WTC11 (cell line): ENCODE results near the gene ABCC4. TPM values are rescaled to one million over a fixed set of nuclear protein-coding genes. Genes with fewer than 3 reads are reported as not detected.

Experiments
- ATAC-seq: fragments of 200-7000 bp; cut with Tn5 transposase; 2 replicates; pipeline ENCODE4 v1.10.0; 2021; ENCODE audit warnings: mild to moderate bottlenecking, moderate library complexity
- CTCF ChIA-PET: fragments of 300-600 bp; sonication (Branson Sonifier 250); formaldehyde crosslinking; loops from one replicate; lab custom pipeline; 2021; ENCODE audit warnings: antibody characterized with exemption; lab: Charles Lee
- POLR2A ChIA-PET: fragments of 350-600 bp; sonication (Branson Sonifier 250); formaldehyde crosslinking; loops from one replicate; lab custom pipeline; 2021; ENCODE audit warnings: antibody characterized with exemption; lab: Charles Lee
- DNase-seq: peaks from one replicate; pipeline ENCODE4 v3.0.0; 2021; ENCODE audit warnings: low spot score
- H3K27ac Mint-ChIP-seq: 2 replicates; pipeline ENCODE4 v1.8.0; 2021; ENCODE audit warnings: mixed read lengths
- H3K27me3 Mint-ChIP-seq: 2 replicates; pipeline ENCODE4 v1.8.0; 2021; ENCODE audit warnings: low read depth, mild to moderate bottlenecking, moderate library complexity, mixed read lengths
- H3K36me3 Mint-ChIP-seq: 2 replicates; pipeline ENCODE4 v1.8.0; 2021; ENCODE audit warnings: mixed read lengths
- H3K4me1 Mint-ChIP-seq: 2 replicates; pipeline ENCODE4 v1.8.0; 2022; ENCODE audit warnings: mixed read lengths
- H3K4me3 Mint-ChIP-seq: 2 replicates; pipeline ENCODE4 v1.8.0; 2021; ENCODE audit warnings: mild to moderate bottlenecking, moderate library complexity, mixed read lengths
- H3K9me3 Mint-ChIP-seq: 2 replicates; pipeline ENCODE4 v1.8.0; 2021; ENCODE audit warnings: mixed read lengths
- ATF2 ChIP-seq: sonication (generic); formaldehyde crosslinking; IDR thresholded peaks from 2 replicates; pipeline ENCODE4 v1.8.1; 2022; ENCODE audit warnings: low read depth, missing genetic modification reagents, borderline replicate concordance
- CREB1 ChIP-seq: sonication (generic); formaldehyde crosslinking; IDR thresholded peaks from 2 replicates; pipeline ENCODE4 v1.8.0; 2023; ENCODE audit warnings: mild to moderate bottlenecking, missing genetic modification reagents
- E2F1 ChIP-seq: sonication (generic); formaldehyde crosslinking; IDR thresholded peaks from 2 replicates; pipeline ENCODE4 v1.8.0; 2022; ENCODE audit warnings: mild to moderate bottlenecking, missing genetic modification reagents
- FOXK1 ChIP-seq: sonication (generic); formaldehyde crosslinking; IDR thresholded peaks from 2 replicates; pipeline ENCODE4 v1.8.0; 2022; ENCODE audit warnings: mild to moderate bottlenecking, moderate library complexity, missing genetic modification reagents
- HMGXB4 ChIP-seq: sonication (generic); formaldehyde crosslinking; IDR thresholded peaks from 2 replicates; pipeline ENCODE4 v1.8.1; 2023; ENCODE audit warnings: mild to moderate bottlenecking, moderate library complexity, missing genetic modification reagents
- JAZF1 ChIP-seq: fragments of 250-450 bp; sonication (Bioruptor Pico); IDR thresholded peaks from 2 replicates; pipeline ENCODE4 v1.9.0; 2021; ENCODE audit warnings: moderate library complexity, mild to moderate bottlenecking, inconsistent platforms
- MYBL2 ChIP-seq: sonication (generic); formaldehyde crosslinking; IDR thresholded peaks from 2 replicates; pipeline ENCODE4 v1.8.1; 2023; ENCODE audit warnings: mild to moderate bottlenecking, moderate library complexity, missing genetic modification reagents
- NFATC4 ChIP-seq: fragments of 250-450 bp; sonication (Bioruptor Pico); IDR thresholded peaks from 2 replicates; pipeline ENCODE4 v1.9.0; 2021; ENCODE audit warnings: mild to moderate bottlenecking
- NFE2L1 ChIP-seq: sonication (generic); formaldehyde crosslinking; IDR thresholded peaks from 2 replicates; pipeline ENCODE4 v1.8.1; 2023; ENCODE audit warnings: missing genetic modification reagents
- RELA ChIP-seq: sonication (generic); formaldehyde crosslinking; IDR thresholded peaks from 2 replicates; pipeline ENCODE4 v1.8.1; 2022; ENCODE audit warnings: missing genetic modification reagents, mild to moderate bottlenecking, borderline replicate concordance
- SOX15 ChIP-seq: fragments of 250-450 bp; sonication (Bioruptor Pico); IDR thresholded peaks from 2 replicates; pipeline ENCODE4 v1.9.0; 2021; ENCODE audit warnings: mild to moderate bottlenecking
- ZNF532 ChIP-seq: fragments of 250-450 bp; sonication (Bioruptor Pico); IDR thresholded peaks from 2 replicates; pipeline ENCODE4 v1.9.0; 2021; ENCODE audit warnings: mild to moderate bottlenecking, borderline replicate concordance
- ZNF671 ChIP-seq: fragments of 250-450 bp; sonication (Bioruptor Pico); IDR thresholded peaks from 2 replicates; pipeline ENCODE4 v1.8.0; 2021; ENCODE audit warnings: mild to moderate bottlenecking
- total RNA-seq: library from RNA; stranded (reverse); gene quantifications from 3 replicates; pipeline ENCODE4 v1.2.3, GENCODE V29; 2021

ABCC4 gene
- total RNA-seq, 1 experiment from 2014 or later: 7.2 TPM

GRCh38 chr13:94992036-94992960 lies 309.0 kb downstream of the ABCC4 start:
- DNase-seq (no peak), ATAC-seq (no peak)
- H3K27ac Mint-ChIP-seq: no peak overlapping the region; the same call in 1 of the 2 replicates
- peaks cover 15% of the 10 kb centered on the region for H3K9me3 Mint-ChIP-seq
- 0 out of 2 replicates have a peak, but pooled peaks cover 4% of the 10 kb centered on the region for H3K36me3 Mint-ChIP-seq
- ChIA-PET CTCF (no interaction called here), POLR2A (no interaction called here)
- TF ChIP-seq MYBL2 (CRISPR knock-in tag) (no peak), JAZF1 (CRISPR knock-in tag) (no peak), ATF2 (no peak)
- peaks cover 3% of the 10 kb centered on the region; the same call in 1 of the 2 replicates for H3K27me3 Mint-ChIP-seq
- H3K4me1 Mint-ChIP-seq: peaks cover 45% of the 10 kb centered on the region
- H3K4me3 Mint-ChIP-seq: no peak overlapping the region

- 0 out of 2 replicates have a peak, but pooled peaks cover 4% of the 10 kb centered on the region for H3K36me3 Mint-ChIP-seq
- DNase-seq (no peak), ATAC-seq (peak; percentile 98)
- H3K9me3 Mint-ChIP-seq: peaks cover 13% of the 10 kb centered on the region
- peaks cover 3% of the 10 kb centered on the region; the same call in 1 of the 2 replicates for H3K27me3 Mint-ChIP-seq
- H3K4me1 Mint-ChIP-seq: peaks cover 34% of the 10 kb centered on the region
- CTCF ChIA-PET: interaction anchor here (0.5 to 1.5 kb wide), 19 partner anchors 14 to 416 kb away, joined by 3 to 19 read pairs (median 5); no protein-coding TSS in a partner anchor
- POLR2A ChIA-PET: no interaction called here
- H3K27ac Mint-ChIP-seq: no peak overlapping the region
- no peak overlapping the region for H3K4me3 Mint-ChIP-seq
- TF ChIP-seq HMGXB4 (CRISPR knock-in tag): no peak
- no peak for TF ChIP-seq CREB1
- no peak for TF ChIP-seq RELA
- no peak for TF ChIP-seq SOX15 (CRISPR knock-in tag)
- TF ChIP-seq ZNF671 (CRISPR knock-in tag): no peak
- no peak for TF ChIP-seq E2F1 (CRISPR knock-in tag)
- no peak for TF ChIP-seq FOXK1 (CRISPR knock-in tag)
- TF ChIP-seq NFATC4 (CRISPR knock-in tag): no peak
- TF ChIP-seq ZNF532: no peak
- TF ChIP-seq MYBL2 (CRISPR knock-in tag): no peak
- TF ChIP-seq NFE2L1 (CRISPR knock-in tag): no peak
These were observed 312.6 kb downstream of the ABCC4 start for GRCh38 chr13:94988654-94989053.
